ENCODE data around the gene SLC6A1. TPM values are rescaled to one million over a fixed set of nuclear protein-coding genes. Genes with fewer than 3 reads are reported as not detected.
"Not testable (repeated sequence)": the region's sequence is repeated elsewhere in the genome, so short reads cannot be mapped to it uniquely, and the experiment has no call there.

The SLC6A1 gene
- polyA plus RNA-seq, 1 experiment, result not detected

GRCh38 chr3:11059090-11059798, 66.7 kb downstream of the SLC6A1 start:
- ChIA-PET CTCF (interaction anchor here (0.5 to 4.3 kb wide), 55 partner anchors 9 to 592 kb away, joined by 3 to 202 read pairs (median 7); partner anchors contain the start of genes ATG7 and HRH1), POLR2A (no interaction called here)
- peaks cover 13% of the 10 kb centered on the region for H3K27me3 ChIP-seq (ENCODE audit: control insufficient read depth, insufficient read depth, low read length)
- no peak overlapping the region for H3K27ac ChIP-seq (ENCODE audit: low read depth, low read length)
- peak; percentile 43 for DNase-seq (ENCODE audit: low read depth, low spot score)
- no peak overlapping the region for H3K4me3 ChIP-seq (ENCODE audit: low read depth, low read length)
- H3K9me3 ChIP-seq (ENCODE audit: control insufficient read depth, insufficient read depth, low read length), result peaks cover 8% of the 10 kb centered on the region
- TF ChIP-seq, protein P1, sequence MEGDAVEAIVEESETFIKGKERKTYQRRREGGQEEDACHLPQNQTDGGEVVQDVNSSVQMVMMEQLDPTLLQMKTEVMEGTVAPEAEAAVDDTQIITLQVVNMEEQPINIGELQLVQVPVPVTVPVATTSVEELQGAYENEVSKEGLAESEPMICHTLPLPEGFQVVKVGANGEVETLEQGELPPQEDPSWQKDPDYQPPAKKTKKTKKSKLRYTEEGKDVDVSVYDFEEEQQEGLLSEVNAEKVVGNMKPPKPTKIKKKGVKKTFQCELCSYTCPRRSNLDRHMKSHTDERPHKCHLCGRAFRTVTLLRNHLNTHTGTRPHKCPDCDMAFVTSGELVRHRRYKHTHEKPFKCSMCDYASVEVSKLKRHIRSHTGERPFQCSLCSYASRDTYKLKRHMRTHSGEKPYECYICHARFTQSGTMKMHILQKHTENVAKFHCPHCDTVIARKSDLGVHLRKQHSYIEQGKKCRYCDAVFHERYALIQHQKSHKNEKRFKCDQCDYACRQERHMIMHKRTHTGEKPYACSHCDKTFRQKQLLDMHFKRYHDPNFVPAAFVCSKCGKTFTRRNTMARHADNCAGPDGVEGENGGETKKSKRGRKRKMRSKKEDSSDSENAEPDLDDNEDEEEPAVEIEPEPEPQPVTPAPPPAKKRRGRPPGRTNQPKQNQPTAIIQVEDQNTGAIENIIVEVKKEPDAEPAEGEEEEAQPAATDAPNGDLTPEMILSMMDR (IDR thresholded peaks at IDR 0.05; ENCODE audit: low read depth, low read length), result peak; percentile 97

DNA sequence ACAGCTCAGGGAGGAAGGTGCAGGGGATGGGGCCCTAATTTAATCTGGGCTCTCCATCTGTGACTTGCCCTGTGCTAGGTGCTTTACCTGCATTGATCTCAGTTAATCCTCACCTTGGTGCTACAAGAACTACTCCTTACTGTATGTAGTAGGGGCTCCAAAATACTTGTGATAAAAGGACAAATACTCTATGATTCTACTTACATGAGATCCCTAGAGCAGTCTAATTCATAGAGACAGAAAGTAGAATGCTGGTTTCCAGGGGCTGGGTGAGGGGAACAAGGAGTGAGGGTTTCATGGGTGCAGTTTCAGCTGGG, 67.2 kb downstream of the SLC6A1 start:
- ChIA-PET POLR2A (no interaction called here), CTCF (interaction anchor here (0.7 to 4.3 kb wide), 87 partner anchors 10 to 766 kb away, joined by 3 to 202 read pairs (median 6); partner anchors contain the start of genes ATG7 and HRH1)
- DNase-seq (ENCODE audit: low read depth, low spot score), result no peak
- peaks cover 11% of the 10 kb centered on the region for H3K27me3 ChIP-seq (ENCODE audit: control insufficient read depth, insufficient read depth, low read length)
- H3K27ac ChIP-seq (ENCODE audit: low read depth, low read length), result no peak overlapping the region
- H3K9me3 ChIP-seq (ENCODE audit: control insufficient read depth, insufficient read depth, low read length), result peaks cover 11% of the 10 kb centered on the region
- TF ChIP-seq, protein P1 (IDR thresholded peaks at IDR 0.05; ENCODE audit: low read depth, low read length), result no peak
- H3K4me3 ChIP-seq (ENCODE audit: low read depth, low read length), result no peak overlapping the region

GRCh38 chr3:11060500-11061251, 68.1 kb downstream of the SLC6A1 start:
- Histone ChIP-seq H3K9me3 (ENCODE audit: control insufficient read depth, insufficient read depth, low read length) (peaks cover 15% of the 10 kb centered on the region), H3K27ac (ENCODE audit: low read depth, low read length) (no peak overlapping the region), H3K27me3 (ENCODE audit: control insufficient read depth, insufficient read depth, low read length) (peaks cover 8% of the 10 kb centered on the region), H3K4me3 (ENCODE audit: low read depth, low read length) (peak overlapping the region; percentile 20; the same call in 1 of the 2 replicates)
- DNase-seq (ENCODE audit: low read depth, low spot score), result peak; percentile 23
- TF ChIP-seq, protein P1 (IDR thresholded peaks at IDR 0.05; ENCODE audit: low read depth, low read length), result peak; percentile 85
- CTCF ChIA-PET, result interaction anchor here (0.6 to 4.3 kb wide), 104 partner anchors 10 to 1025 kb away, joined by 3 to 202 read pairs (median 5); partner anchors contain the start of genes ATG7 and HRH1
- POLR2A ChIA-PET, result interaction anchor here (0.6 to 1.5 kb wide), 2 partner anchors 18 to 76 kb away, joined by 3 to 10 read pairs; no protein-coding TSS in a partner anchor

- not testable (repeated sequence) for DNase-seq (ENCODE audit: low read depth, low spot score)
- POLR2A ChIA-PET, result interaction anchor here (1.5 kb wide), 1 partner anchor 75 kb away, joined by 3 read pairs; no protein-coding TSS in a partner anchor
- CTCF ChIA-PET, result interaction anchor here (0.6 to 4.3 kb wide), 42 partner anchors 11 to 590 kb away, joined by 3 to 202 read pairs (median 9); partner anchors contain the start of gene HRH1
Measured at GRCh38 chr3:11061268-11061871, 68.8 kb downstream of the SLC6A1 start.

DNA sequence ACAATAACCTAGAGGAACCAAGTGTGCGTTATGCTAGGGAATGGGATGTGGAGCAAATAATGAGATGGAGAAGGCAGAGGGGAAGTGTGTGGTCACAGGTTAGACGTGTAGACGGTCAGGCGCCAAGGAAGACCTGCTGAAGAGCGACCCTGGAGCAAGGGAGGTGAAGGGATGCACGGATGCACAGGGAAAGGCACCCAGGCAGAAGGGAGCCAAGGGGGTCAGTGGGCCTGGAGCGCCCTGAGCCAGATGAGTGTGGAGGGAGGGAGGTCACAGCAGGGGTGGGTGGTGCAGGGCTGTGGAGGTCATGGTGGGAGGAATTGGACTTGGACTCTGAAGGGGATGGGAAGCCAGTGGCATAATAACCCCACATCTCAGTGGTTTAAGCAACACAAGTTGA, 70.2 kb downstream of the SLC6A1 start:
- Histone ChIP-seq H3K27me3 (ENCODE audit: control insufficient read depth, insufficient read depth, low read length) (no peaks in the 10 kb centered on the region), H3K27ac (ENCODE audit: low read depth, low read length) (no peak overlapping the region), H3K4me3 (ENCODE audit: low read depth, low read length) (no peak overlapping the region), H3K9me3 (ENCODE audit: control insufficient read depth, insufficient read depth, low read length) (peaks cover 15% of the 10 kb centered on the region)
- DNase-seq (ENCODE audit: low read depth, low spot score), result no peak
- CTCF ChIA-PET, result interaction anchor here (0.6 to 3.6 kb wide), 2 partner anchors 26 to 270 kb away, joined by 3 to 202 read pairs; no protein-coding TSS in a partner anchor
- TF ChIP-seq, protein P1 (IDR thresholded peaks at IDR 0.05; ENCODE audit: low read depth, low read length), result no peak
- POLR2A ChIA-PET, result no interaction called here

More at GRCh38 chr3:11061268-11061871, 68.8 kb downstream of the SLC6A1 start:
- peaks cover 15% of the 10 kb centered on the region for H3K9me3 ChIP-seq (ENCODE audit: control insufficient read depth, insufficient read depth, low read length)
- H3K27me3 ChIP-seq (ENCODE audit: control insufficient read depth, insufficient read depth, low read length); H3K4me3 ChIP-seq (ENCODE audit: low read depth, low read length); H3K27ac ChIP-seq (ENCODE audit: low read depth, low read length): not testable (repeated sequence)

Data from AG04450 (cell line).